ENCODE measurements around the gene UNC13B. TPM values are rescaled to one million over a fixed set of nuclear protein-coding genes. Genes with fewer than 3 reads are reported as not detected.

UNC13B gene
- total RNA-seq, 1 experiment from 2014 or later: 49.3 TPM

DNA sequence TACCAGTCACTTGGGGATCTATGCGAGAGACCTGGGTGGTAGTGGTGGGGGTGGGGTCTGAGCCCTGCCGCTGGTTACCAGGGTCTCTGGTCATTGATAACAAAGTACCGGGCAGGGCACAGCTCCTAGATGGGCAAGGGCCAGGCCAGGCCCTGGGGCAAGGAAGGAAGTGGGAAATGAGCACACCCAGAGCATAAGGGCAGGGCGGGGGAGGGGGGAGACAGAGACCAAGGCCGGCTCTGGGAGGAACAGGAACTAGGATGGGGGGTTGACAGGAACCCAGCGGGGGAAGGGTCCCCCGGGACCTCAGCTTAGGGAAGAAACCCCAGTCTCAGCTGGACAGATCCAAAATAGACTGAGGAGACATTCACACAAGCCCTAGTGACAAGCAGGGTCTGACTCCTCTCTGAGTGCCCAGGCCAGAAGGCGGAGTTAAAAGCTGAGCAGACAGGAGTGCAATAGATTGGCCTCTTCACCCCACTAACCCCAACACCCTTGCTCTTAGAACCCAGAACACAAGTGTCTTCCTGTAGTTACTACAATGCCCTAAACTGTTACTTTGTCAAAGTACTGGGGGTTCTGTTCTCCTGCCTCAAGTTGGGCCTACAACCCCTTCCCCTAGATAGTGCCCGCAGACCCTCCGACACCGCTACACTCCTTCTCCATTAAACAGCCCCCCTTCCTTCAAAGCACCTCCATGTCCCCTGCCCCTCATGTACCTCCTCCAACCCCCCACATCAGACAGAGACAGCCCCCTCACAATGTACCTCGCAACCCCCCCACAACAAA is 46.8 kb upstream of the UNC13B start:
- ATAC-seq (no peak), DNase-seq (ENCODE audit: low spot score) (no peak)
- TF ChIP-seq ETV6 (CRISPR knock-in tag; IDR thresholded peaks at IDR 0.05) (no peak), ZNF512 (CRISPR knock-in tag; IDR thresholded peaks at IDR 0.05; ENCODE audit: borderline replicate concordance) (no peak)
- H3K27me3 Mint-ChIP-seq (ENCODE audit: low read depth): no peaks in the 10 kb centered on the region
- H3K4me1 Mint-ChIP-seq: peaks cover 37% of the 10 kb centered on the region
- POLR2A ChIA-PET: interaction anchor here (0.6 to 2.0 kb wide), 9 partner anchors 12 to 225 kb away, joined by 3 to 16 read pairs (median 7); partner anchors contain the start of genes DNAJB5, FANCG, STOML2 and UNC13B
- peak overlapping the region; percentile 98 for H3K4me3 Mint-ChIP-seq
- CTCF ChIA-PET: interaction anchor here (0.5 to 3.4 kb wide), 33 partner anchors 12 to 612 kb away, joined by 3 to 77 read pairs (median 5); partner anchors contain the start of genes PIGO, RUSC2, STOML2 and UNC13B
- H3K9me3 Mint-ChIP-seq: no peaks in the 10 kb centered on the region
- H3K36me3 Mint-ChIP-seq: no peaks in the 10 kb centered on the region
- peak overlapping the region; percentile 95; the same call in 1 of the 2 replicates for H3K27ac Mint-ChIP-seq

GRCh38 chr9:35115680-35116538 is 45.9 kb upstream of the UNC13B start, which contains the start of gene ATOSB:
Gene ATOSB, minus strand, starts transcription at chr9:35115862. Its CDS starts 7,588 bp downstream, at chr9:35108274.
- peak; percentile 100 for DNase-seq (ENCODE audit: low spot score)
- peak; percentile 66 for ATAC-seq
- POLR2A ChIA-PET: interaction anchor here (0.6 to 1.9 kb wide), 8 partner anchors 13 to 126 kb away, joined by 3 to 14 read pairs (median 4); partner anchors contain the start of genes DNAJB5, FANCG, PIGO and STOML2
- H3K9me3 Mint-ChIP-seq: no peaks in the 10 kb centered on the region
- H3K27ac Mint-ChIP-seq: peak within 1 kb of the TSS; percentile 96
- peaks cover 33% of the 10 kb centered on the region for H3K4me1 Mint-ChIP-seq
- peak within 1 kb of the TSS; percentile 98 for H3K4me3 Mint-ChIP-seq
- CTCF ChIA-PET: interaction anchor here (0.5 to 3.4 kb wide), 27 partner anchors 11 to 611 kb away, joined by 3 to 77 read pairs (median 5); partner anchors contain the start of genes FANCG, PIGO, RUSC2 and STOML2
- H3K36me3 Mint-ChIP-seq: no peaks in the 10 kb centered on the region
- no peaks in the 10 kb centered on the region for H3K27me3 Mint-ChIP-seq (ENCODE audit: low read depth)
- no peak for TF ChIP-seq ESRRA (CRISPR knock-in tag; IDR thresholded peaks at IDR 0.05; ENCODE audit: borderline replicate concordance)
- TF ChIP-seq, protein P1, sequence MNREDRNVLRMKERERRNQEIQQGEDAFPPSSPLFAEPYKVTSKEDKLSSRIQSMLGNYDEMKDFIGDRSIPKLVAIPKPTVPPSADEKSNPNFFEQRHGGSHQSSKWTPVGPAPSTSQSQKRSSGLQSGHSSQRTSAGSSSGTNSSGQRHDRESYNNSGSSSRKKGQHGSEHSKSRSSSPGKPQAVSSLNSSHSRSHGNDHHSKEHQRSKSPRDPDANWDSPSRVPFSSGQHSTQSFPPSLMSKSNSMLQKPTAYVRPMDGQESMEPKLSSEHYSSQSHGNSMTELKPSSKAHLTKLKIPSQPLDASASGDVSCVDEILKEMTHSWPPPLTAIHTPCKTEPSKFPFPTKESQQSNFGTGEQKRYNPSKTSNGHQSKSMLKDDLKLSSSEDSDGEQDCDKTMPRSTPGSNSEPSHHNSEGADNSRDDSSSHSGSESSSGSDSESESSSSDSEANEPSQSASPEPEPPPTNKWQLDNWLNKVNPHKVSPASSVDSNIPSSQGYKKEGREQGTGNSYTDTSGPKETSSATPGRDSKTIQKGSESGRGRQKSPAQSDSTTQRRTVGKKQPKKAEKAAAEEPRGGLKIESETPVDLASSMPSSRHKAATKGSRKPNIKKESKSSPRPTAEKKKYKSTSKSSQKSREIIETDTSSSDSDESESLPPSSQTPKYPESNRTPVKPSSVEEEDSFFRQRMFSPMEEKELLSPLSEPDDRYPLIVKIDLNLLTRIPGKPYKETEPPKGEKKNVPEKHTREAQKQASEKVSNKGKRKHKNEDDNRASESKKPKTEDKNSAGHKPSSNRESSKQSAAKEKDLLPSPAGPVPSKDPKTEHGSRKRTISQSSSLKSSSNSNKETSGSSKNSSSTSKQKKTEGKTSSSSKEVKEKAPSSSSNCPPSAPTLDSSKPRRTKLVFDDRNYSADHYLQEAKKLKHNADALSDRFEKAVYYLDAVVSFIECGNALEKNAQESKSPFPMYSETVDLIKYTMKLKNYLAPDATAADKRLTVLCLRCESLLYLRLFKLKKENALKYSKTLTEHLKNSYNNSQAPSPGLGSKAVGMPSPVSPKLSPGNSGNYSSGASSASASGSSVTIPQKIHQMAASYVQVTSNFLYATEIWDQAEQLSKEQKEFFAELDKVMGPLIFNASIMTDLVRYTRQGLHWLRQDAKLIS (CRISPR knock-in tag; IDR thresholded peaks at IDR 0.05; ENCODE audit: borderline replicate concordance): no peak
- TF ChIP-seq ATF2 (CRISPR knock-in tag; IDR thresholded peaks at IDR 0.05; ENCODE audit: borderline replicate concordance, low read depth): no peak
- TF ChIP-seq ZNF138 (CRISPR knock-in tag; conservative IDR thresholded peaks at IDR 0.05): no peak
- no peak; the same call in 1 of the 2 replicates for TF ChIP-seq ZBTB21 (CRISPR knock-in tag; IDR thresholded peaks at IDR 0.05; ENCODE audit: borderline replicate concordance)
- TF ChIP-seq, protein P2, sequence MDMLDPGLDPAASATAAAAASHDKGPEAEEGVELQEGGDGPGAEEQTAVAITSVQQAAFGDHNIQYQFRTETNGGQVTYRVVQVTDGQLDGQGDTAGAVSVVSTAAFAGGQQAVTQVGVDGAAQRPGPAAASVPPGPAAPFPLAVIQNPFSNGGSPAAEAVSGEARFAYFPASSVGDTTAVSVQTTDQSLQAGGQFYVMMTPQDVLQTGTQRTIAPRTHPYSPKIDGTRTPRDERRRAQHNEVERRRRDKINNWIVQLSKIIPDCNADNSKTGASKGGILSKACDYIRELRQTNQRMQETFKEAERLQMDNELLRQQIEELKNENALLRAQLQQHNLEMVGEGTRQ (CRISPR knock-in tag; IDR thresholded peaks at IDR 0.05): peak; percentile 83
- no peak for TF ChIP-seq ELF4 (CRISPR knock-in tag; IDR thresholded peaks at IDR 0.05; ENCODE audit: low read depth)
- TF ChIP-seq, protein P3, sequence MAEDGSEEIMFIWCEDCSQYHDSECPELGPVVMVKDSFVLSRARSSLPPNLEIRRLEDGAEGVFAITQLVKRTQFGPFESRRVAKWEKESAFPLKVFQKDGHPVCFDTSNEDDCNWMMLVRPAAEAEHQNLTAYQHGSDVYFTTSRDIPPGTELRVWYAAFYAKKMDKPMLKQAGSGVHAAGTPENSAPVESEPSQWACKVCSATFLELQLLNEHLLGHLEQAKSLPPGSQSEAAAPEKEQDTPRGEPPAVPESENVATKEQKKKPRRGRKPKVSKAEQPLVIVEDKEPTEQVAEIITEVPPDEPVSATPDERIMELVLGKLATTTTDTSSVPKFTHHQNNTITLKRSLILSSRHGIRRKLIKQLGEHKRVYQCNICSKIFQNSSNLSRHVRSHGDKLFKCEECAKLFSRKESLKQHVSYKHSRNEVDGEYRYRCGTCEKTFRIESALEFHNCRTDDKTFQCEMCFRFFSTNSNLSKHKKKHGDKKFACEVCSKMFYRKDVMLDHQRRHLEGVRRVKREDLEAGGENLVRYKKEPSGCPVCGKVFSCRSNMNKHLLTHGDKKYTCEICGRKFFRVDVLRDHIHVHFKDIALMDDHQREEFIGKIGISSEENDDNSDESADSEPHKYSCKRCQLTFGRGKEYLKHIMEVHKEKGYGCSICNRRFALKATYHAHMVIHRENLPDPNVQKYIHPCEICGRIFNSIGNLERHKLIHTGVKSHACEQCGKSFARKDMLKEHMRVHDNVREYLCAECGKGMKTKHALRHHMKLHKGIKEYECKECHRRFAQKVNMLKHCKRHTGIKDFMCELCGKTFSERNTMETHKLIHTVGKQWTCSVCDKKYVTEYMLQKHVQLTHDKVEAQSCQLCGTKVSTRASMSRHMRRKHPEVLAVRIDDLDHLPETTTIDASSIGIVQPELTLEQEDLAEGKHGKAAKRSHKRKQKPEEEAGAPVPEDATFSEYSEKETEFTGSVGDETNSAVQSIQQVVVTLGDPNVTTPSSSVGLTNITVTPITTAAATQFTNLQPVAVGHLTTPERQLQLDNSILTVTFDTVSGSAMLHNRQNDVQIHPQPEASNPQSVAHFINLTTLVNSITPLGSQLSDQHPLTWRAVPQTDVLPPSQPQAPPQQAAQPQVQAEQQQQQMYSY (CRISPR knock-in tag; IDR thresholded peaks at IDR 0.05): no peak
- TF ChIP-seq, protein P4, sequence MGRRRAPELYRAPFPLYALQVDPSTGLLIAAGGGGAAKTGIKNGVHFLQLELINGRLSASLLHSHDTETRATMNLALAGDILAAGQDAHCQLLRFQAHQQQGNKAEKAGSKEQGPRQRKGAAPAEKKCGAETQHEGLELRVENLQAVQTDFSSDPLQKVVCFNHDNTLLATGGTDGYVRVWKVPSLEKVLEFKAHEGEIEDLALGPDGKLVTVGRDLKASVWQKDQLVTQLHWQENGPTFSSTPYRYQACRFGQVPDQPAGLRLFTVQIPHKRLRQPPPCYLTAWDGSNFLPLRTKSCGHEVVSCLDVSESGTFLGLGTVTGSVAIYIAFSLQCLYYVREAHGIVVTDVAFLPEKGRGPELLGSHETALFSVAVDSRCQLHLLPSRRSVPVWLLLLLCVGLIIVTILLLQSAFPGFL (CRISPR knock-in tag; IDR thresholded peaks at IDR 0.05; ENCODE audit: borderline replicate concordance): no peak
- no peak for TF ChIP-seq SOX15 (CRISPR knock-in tag; IDR thresholded peaks at IDR 0.05)
- TF ChIP-seq KAT7 (CRISPR knock-in tag; IDR thresholded peaks at IDR 0.05; ENCODE audit: borderline replicate concordance): no peak
- peak; percentile 95 for TF ChIP-seq FOXK1 (CRISPR knock-in tag; IDR thresholded peaks at IDR 0.05)
- TF ChIP-seq MXD4 (CRISPR knock-in tag; IDR thresholded peaks at IDR 0.05; ENCODE audit: borderline replicate concordance): no peak
- peak; percentile 94 for TF ChIP-seq MAX (CRISPR knock-in tag; IDR thresholded peaks at IDR 0.05)
